Stimulated activated CD8-positive, alpha-beta memory T cell treated with anti-CD3 and anti-CD28 coated beads, Interleukin-7, amount 100 ng/mL, for 48 hours (primary cell): ENCODE measurements around the gene RUVBL2.
"Not testable (repeated sequence)": the region's sequence is repeated elsewhere in the genome, so short reads cannot be mapped to it uniquely, and the experiment has no call there.

Experiments
- DNase-seq, 2 donors: peaks; one replicate each; pipeline ENCODE4 v3.0.0-alpha.2; 2020; ENCODE audit warnings: low read depth in 1 of 2; ENCODE audit errors: extremely low read depth in 1 of 2

Gene RUVBL2

DNA sequence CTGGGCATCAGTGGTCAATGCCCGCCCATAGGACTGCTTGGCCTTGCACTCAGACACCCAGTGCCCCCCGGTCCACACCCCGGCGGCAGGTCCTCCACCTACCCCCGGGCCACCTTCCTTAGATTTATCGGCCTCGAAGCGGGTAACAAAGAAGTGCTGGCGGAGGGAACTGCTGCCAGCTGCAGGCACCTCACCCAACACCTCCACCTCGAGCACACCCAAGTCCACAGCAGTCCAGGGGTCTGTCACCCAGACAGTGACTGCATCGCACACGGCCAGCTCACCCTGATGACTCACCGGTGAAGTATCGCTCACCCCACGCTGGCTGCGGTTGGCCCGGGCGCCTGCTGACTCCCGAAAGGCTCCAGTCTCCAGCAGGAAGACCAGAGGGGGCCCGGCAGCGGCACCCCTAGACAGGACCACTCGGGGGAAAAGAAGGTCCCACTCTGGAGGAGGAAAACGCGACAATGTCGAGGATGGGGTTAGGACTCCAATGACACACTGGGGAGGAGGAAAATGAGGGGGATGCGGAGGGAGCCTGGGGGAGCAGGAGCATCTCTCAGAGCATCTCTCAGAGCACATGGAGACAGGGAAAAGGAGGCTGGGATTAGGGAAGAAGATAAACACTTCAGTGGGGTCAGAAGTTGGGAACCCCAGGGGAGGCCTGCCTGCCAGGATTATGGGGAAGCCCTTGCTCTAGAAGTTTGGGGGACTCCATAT, 45.0 kb downstream of the RUVBL2 start:
- DNase-seq, result not testable (repeated sequence)

GRCh38 chr19:49039736-49040135, 46.0 kb downstream of the RUVBL2 start:
- DNase-seq, result not testable (repeated sequence)

DNA sequence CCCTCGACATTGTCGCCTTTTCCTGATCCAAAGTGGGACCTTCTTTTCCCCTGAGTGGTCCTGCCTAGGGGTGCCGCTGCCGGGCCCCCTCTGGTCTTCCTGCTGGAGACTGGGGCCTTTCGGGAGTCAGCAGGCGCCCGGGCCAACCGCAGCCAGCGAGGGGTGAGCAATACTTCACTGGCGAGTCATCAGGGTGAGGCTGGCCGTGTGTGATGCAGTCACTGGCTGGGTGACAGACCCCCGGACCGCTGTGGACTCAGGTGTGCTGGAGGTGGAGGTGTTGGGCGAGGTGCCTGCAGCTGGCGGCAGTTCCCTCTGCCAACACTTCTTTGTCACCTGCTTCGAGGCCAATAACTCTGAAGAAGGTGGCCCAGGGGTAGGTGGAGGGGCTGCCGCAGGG, 48.5 kb downstream of the RUVBL2 start:
- DNase-seq, result no peak

GRCh38 chr19:49042666-49043065, 49.0 kb downstream of the RUVBL2 start:
- DNase-seq, result not testable (repeated sequence)

GRCh38 chr19:49043548-49043947, 49.9 kb downstream of the RUVBL2 start, which contains the start of gene CGB5:
TSS of gene CGB5 (plus strand) at chr19:49043848. CDS start at chr19:49044210, 362 bp downstream.
- DNase-seq, result not testable (repeated sequence)

DNA sequence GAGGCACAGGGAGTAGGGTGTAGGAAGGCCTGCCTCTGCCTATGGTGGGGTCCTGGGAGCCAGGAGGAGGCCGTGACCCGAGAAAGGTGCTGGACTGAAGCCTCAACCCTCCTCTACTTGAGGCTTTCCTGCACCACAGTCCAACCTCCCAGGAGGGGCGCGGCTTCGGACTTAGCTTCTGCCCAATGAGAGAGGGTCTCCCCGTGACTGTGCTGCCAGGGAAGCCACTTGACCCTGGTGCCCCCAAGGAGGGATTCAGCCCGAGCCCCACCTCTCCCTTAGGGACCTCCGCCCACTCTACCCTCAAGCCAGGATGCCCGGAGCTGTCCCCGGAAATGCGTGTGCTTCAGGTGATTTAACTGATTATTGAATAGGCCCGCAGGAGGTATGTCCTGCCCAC, 55.3 kb downstream of the RUVBL2 start, which contains the start of gene CGB8:
Gene CGB8, minus strand, starts transcription at position 101 of the 400 bp plus-strand sequence. CDS start 372 bp downstream, outside the sequence.
- DNase-seq, result not testable (repeated sequence)

DNA sequence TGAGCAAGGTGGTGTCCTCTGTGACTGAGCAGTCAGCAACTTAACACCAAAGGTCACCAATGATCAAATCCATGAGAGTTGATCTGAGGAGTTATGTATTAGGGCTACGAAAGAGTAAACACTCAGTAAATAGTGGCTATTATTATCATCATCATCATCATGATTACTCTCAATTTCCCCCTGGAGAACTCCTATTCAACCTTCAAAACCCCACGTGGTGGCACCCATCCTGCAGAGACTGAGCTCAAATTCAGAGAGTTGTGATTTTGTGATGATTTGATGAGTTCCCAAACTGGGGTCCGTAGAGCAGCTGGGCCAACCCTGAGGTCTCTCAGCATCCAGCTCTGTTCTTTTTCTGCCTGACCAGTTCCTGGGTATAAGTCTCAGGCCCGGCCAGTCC, 56.1 kb downstream of the RUVBL2 start:
- not testable (repeated sequence) for DNase-seq

- DNase-seq, result not testable (repeated sequence)
These were observed 56.8 kb downstream of the RUVBL2 start for GRCh38 chr19:49050376-49051033.

- no peak for DNase-seq
These were observed 62.6 kb downstream of the RUVBL2 start for GRCh38 chr19:49056101-49056901.

DNA sequence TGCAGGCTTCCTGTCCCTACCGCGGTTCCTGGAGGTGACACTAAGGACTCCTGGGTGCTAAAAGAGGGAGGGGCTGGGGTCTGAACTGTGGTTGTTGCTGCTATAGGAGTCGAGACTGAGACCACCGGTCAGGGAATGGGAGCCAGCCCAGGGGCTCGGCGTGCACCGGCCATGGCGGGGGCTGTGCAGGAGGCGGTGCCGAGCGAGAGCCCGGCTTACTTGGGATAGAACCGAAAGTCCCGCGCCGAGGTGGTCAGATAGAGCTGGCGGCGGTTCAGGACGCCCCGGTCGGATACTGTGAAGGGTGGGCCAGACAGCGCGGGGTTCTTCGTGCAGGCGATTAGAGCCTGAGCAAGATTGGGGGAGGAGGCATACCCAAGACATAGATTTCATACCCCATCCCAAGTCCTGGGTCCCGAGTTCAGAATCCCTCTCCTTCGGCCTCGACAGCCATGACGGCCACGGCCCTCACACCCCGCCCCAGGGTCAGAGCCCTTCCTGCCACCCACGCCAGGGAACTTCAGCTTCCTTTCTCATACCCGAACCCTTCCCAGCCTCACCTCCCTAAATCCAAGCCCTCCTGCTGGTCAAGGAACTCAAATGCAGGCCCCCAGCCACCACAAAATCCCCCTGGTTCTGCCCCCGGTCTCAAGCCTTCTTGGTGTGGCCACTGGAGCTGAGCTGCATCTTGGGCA, 63.4 kb downstream of the RUVBL2 start:
- not testable (repeated sequence) for DNase-seq

DNA sequence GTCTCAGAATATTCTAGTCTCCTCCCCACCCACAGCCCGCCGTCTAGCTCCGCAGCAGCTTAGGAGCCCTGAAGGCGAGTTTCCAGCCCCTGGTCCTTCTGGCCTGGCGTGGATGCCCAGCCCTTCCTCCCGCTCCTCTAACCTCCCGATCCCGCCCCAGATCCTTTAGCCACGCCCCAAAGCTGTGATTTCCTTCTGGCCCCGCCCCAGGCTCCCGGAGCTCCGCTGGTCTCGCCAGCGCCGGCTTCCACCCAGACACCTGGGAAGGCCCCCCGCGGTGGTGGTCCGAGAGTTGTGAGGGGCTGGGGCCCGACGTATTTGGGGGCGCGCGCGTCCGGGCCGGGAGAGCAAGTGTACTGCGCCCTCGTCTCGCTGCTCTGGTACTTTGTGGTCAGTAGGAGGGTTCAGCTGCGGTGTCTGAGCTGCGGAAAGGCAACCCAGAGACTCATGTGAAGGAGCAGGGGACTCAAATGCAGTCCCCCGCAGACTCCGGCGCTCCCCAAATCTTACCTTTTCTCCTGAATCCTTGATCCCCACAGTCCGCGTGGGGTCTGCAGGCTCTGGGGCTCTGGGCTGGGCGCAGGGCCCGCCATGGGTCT, 64.0 kb downstream of the RUVBL2 start, which contains the start of gene CGB7:
Gene CGB7, minus strand, starts transcription at position 114 of the 599 bp plus-strand sequence. CDS start 2,374 bp downstream, outside the sequence.
- no peak for DNase-seq

- no peak for DNase-seq
These were observed 64.9 kb downstream of the RUVBL2 start for GRCh38 chr19:49058562-49058961.

DNA sequence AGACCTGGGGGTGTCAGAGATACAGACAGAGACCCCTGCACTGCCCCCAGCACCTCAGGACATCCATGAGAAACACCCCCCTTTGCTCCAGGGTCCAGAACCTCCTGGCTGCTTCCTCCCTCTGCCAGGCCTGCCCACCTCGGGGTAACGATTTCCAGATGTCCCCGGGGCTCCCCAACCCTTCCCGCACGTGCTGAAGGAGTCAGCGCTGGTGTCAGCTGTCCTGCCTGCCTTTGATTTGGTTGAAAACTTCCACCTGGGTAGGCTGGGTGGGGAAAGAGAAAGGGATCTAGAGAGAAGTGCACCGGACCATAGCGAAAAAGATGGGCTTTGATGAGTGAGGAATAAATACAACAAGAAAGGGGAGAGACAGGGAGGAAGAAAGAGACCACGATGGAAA, 65.4 kb downstream of the RUVBL2 start:
- DNase-seq, result no peak

DNA sequence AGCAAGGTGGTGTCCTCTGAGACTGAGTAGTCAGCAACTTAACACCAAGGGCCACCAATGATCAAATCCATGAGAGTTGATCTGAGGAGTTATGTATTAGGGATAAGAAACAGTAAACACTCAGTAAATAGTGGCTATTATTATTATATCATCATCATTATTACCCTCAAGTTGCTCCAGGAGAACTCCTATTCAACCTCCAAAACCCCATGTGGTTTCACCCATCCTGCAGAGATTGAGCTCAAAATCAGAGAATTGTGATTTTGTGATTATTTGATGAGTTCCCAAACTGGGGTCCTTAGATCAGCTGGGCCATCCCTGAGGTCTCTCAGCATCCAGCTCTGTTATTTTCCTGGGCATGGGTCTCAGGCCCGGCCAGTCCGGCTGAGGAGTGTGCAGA, 67.3 kb downstream of the RUVBL2 start:
- no peak for DNase-seq

DNA sequence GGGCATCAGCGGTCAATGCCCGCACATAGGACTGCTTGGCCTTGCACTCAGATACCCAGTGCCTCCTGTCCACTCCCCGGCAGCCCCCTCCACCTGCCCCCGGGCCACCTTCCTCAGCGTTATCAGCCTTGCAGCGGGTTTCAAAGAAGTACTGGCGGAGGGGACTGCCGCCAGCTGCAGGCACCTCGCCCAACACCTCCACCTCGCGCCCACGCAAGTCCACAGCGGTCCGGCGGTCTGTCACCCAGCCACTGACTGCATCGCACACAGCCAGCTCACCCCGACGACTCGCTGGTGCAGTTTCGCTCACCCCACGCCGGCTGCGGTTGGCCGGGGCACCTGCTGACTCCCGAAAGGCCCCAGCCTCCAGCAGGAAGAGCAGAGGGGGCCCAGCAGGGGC, 67.8 kb downstream of the RUVBL2 start:
- no peak for DNase-seq

- no peak for DNase-seq
These were observed 70.4 kb downstream of the RUVBL2 start for GRCh38 chr19:49064029-49064629.

GRCh38 chr19:49064768-49065611, 71.3 kb downstream of the RUVBL2 start, which contains the start of gene NTF4:
TSS of gene NTF4 (minus strand) at chr19:49064818. CDS start at chr19:49061997, 2,821 bp downstream.
- no peak for DNase-seq
